ENCODE data around the gene CEP76.

The CEP76 gene

GRCh38 chr18:12711446-12711845 lies 8.9 kb upstream of the CEP76 start:
- no peak for DNase-seq (ENCODE audit: low spot score)
- no peak overlapping the region for H3K27ac ChIP-seq
- CTCF ChIA-PET, result no interaction called here
- POLR2A ChIA-PET (ENCODE audit: low non-redundant PET), result no interaction called here
- TF ChIP-seq, protein P1, sequence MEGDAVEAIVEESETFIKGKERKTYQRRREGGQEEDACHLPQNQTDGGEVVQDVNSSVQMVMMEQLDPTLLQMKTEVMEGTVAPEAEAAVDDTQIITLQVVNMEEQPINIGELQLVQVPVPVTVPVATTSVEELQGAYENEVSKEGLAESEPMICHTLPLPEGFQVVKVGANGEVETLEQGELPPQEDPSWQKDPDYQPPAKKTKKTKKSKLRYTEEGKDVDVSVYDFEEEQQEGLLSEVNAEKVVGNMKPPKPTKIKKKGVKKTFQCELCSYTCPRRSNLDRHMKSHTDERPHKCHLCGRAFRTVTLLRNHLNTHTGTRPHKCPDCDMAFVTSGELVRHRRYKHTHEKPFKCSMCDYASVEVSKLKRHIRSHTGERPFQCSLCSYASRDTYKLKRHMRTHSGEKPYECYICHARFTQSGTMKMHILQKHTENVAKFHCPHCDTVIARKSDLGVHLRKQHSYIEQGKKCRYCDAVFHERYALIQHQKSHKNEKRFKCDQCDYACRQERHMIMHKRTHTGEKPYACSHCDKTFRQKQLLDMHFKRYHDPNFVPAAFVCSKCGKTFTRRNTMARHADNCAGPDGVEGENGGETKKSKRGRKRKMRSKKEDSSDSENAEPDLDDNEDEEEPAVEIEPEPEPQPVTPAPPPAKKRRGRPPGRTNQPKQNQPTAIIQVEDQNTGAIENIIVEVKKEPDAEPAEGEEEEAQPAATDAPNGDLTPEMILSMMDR (conservative IDR thresholded peaks at IDR 0.05; ENCODE audit: low read depth), result no peak

- TF ChIP-seq, protein P1 (conservative IDR thresholded peaks at IDR 0.05; ENCODE audit: low read depth), result no peak
- peak; percentile 26 for DNase-seq (ENCODE audit: low spot score)
- ChIA-PET POLR2A (ENCODE audit: low non-redundant PET) (no interaction called here), CTCF (no interaction called here)
- H3K27ac ChIP-seq, result no peak overlapping the region
These were observed 1.1 kb upstream of the CEP76 start for GRCh38 chr18:12703664-12704063.

GRCh38 chr18:12703096-12703567 lies 609 bp upstream of the CEP76 start:
- ChIA-PET POLR2A (ENCODE audit: low non-redundant PET) (interaction anchor here (0.5 to 0.7 kb wide), 2 partner anchors 11 to 311 kb away, joined by 4 to 5 read pairs; no protein-coding TSS in a partner anchor), CTCF (interaction anchor here (0.5 kb wide), 1 partner anchor 195 kb away, joined by 4 read pairs; no protein-coding TSS in a partner anchor)
- peak overlapping the region; percentile 93 for H3K27ac ChIP-seq
- TF ChIP-seq, protein P1 (conservative IDR thresholded peaks at IDR 0.05; ENCODE audit: low read depth), result no peak
- DNase-seq (ENCODE audit: low spot score), result no peak

- ChIA-PET CTCF (no interaction called here), POLR2A (ENCODE audit: low non-redundant PET) (interaction anchor here (0.6 kb wide), 1 partner anchor 161 kb away, joined by 11 read pairs; no protein-coding TSS in a partner anchor)
- no peak overlapping the region for H3K27ac ChIP-seq
- TF ChIP-seq, protein P1 (conservative IDR thresholded peaks at IDR 0.05; ENCODE audit: low read depth), result no peak
- DNase-seq (ENCODE audit: low spot score), result no peak
These were observed 1.4 kb downstream of the CEP76 start for GRCh38 chr18:12701161-12701560.

- CTCF ChIA-PET, result interaction anchor here (0.5 to 0.7 kb wide), 2 partner anchors 29 to 86 kb away, joined by 3 to 4 read pairs; no protein-coding TSS in a partner anchor
- POLR2A ChIA-PET (ENCODE audit: low non-redundant PET), result no interaction called here
- H3K27ac ChIP-seq, result no peak overlapping the region
- no peak for DNase-seq (ENCODE audit: low spot score)
- TF ChIP-seq, protein P1 (conservative IDR thresholded peaks at IDR 0.05; ENCODE audit: low read depth), result no peak
These were observed 2.8 kb downstream of the CEP76 start for GRCh38 chr18:12699747-12700146.

DNA sequence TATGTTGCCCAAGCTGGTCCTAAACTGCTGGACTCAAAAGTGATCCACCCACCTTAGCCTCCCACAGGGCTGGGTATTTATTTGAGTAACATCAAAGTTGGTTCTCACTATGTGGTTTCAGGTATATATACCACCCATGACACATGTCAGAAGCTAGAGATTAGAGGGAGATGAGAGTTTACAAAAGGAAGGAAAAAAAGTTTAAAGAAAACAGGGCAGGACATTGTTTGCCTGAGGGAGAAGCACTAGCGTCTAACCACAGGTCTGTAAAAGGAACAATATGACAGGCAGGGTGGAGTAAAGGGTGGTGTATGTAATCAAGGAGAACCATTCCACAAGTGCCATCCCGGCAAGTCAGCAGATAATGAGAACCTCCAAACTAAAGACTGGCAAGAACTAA lies 8.5 kb downstream of the CEP76 start:
- ChIA-PET CTCF (interaction anchor here (0.6 kb wide), 1 partner anchor 16 kb away, joined by 4 read pairs; no protein-coding TSS in a partner anchor), POLR2A (ENCODE audit: low non-redundant PET) (no interaction called here)
- H3K27ac ChIP-seq, result no peak overlapping the region
- TF ChIP-seq, protein P1 (conservative IDR thresholded peaks at IDR 0.05; ENCODE audit: low read depth), result no peak
- no peak for DNase-seq (ENCODE audit: low spot score)
